Neutrophil (primary cell): Measurements from ENCODE around the gene C10orf143.

Experiments used
- H3K27ac ChIP-seq: fragments of 200-600 bp; sonication (generic); 2 replicates; pipeline ENCODE4 v1.5.1; 2016; ENCODE audit warnings: mild to moderate bottlenecking, moderate library complexity
- H3K27me3 ChIP-seq: fragments of 200-600 bp; sonication (generic); 2 replicates; pipeline ENCODE4 v1.6.0; 2016; ENCODE audit warnings: mild to moderate bottlenecking
- H3K36me3 ChIP-seq: fragments of 200-600 bp; sonication (generic); 2 replicates; pipeline ENCODE4 v1.5.1; 2017
- H3K4me1 ChIP-seq, 2 experiments: fragments of 200-600 bp in 1 of 2; sonication (generic) in 1 of 2; 1 replicate in 1 of 2; 2 replicates in 1 of 2; pipeline versions ENCODE4 v1.5.1 to v1.6.1; 2013 to 2016; ENCODE audit warnings: low read depth in 1 of 2, low read length in 1 of 2, mild to moderate bottlenecking in 1 of 2, moderate library complexity in 1 of 2; ENCODE audit not compliant: control insufficient read depth in 1 of 2, insufficient read depth in 1 of 2
- H3K4me3 ChIP-seq, 2 experiments: fragments of 200-600 bp in 1 of 2; sonication (generic) in 1 of 2; 1 replicate in 1 of 2; 2 replicates in 1 of 2; pipeline ENCODE4 v1.5.1; 2013 to 2016; ENCODE audit warnings: low read depth in 1 of 2, low read length in 1 of 2, mild to moderate bottlenecking in 1 of 2, moderate library complexity in 1 of 2
- H3K9me3 ChIP-seq: fragments of 200-600 bp; sonication (generic); 2 replicates; pipeline ENCODE4 v1.5.1; 2016
- TF ChIP-seq, protein P1 (sequence below): fragments of 200-600 bp; sonication (generic); IDR thresholded peaks from 2 replicates; pipeline ENCODE4 v1.5.1; 2016; ENCODE audit warnings: antibody characterized with exemption

Gene C10orf143

DNA sequence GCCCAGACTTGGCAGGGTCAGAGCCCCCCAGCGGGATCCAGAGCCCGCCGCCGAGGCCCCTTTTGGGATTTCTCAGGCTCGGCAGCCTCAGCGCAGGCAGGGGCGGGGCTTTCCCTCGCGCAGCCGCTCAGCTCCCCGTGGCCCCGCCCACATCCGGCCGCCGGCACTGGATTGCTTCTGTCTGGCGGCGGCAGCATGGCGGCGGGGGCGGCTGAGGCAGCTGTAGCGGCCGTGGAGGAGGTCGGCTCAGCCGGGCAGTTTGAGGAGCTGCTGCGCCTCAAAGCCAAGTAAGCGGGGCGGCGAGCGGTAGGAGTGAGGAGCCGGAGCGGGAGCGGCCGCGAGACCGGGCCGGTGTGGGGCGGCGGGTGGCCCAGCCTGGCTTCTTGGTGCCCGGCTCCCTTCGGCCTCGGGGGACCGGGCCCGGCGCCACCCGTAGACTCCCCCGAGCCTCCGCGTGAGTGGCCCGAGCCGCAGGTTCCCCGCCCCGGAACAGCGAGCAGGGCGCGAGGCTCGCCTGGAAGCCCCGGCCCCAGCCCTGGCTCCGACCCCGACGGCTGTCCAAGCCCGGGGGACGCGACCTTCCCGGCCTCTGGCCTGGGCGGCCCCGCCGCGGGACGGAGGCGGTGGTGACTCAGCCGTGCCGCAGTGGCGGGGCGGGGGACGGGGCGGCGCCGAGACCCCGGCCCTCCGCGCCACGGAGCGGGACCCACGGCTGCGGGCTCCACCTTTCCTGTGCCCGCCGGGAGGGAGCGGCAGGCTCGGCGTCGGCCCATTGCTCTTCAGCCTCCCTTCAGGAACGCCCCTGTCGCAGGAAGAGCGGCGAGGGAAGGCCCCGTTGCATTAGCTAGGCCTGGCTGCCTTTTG lies 25.8 kb upstream of the C10orf143 start, which contains the start of gene GLRX3:
Gene GLRX3 (plus strand): TSS at position 166 of the 864 bp plus-strand sequence. CDS start 30 bp downstream, at position 196.
- H3K27ac ChIP-seq, result peak within 1 kb of the TSS; percentile 62
- TF ChIP-seq, protein P1, sequence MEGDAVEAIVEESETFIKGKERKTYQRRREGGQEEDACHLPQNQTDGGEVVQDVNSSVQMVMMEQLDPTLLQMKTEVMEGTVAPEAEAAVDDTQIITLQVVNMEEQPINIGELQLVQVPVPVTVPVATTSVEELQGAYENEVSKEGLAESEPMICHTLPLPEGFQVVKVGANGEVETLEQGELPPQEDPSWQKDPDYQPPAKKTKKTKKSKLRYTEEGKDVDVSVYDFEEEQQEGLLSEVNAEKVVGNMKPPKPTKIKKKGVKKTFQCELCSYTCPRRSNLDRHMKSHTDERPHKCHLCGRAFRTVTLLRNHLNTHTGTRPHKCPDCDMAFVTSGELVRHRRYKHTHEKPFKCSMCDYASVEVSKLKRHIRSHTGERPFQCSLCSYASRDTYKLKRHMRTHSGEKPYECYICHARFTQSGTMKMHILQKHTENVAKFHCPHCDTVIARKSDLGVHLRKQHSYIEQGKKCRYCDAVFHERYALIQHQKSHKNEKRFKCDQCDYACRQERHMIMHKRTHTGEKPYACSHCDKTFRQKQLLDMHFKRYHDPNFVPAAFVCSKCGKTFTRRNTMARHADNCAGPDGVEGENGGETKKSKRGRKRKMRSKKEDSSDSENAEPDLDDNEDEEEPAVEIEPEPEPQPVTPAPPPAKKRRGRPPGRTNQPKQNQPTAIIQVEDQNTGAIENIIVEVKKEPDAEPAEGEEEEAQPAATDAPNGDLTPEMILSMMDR, result no peak
- peaks cover 16 to 18% of the 10 kb centered on the region in 2 experiments for H3K4me1 ChIP-seq
- H3K9me3 ChIP-seq, result no peaks in the 10 kb centered on the region
- H3K27me3 ChIP-seq, result peaks cover 28% of the 10 kb centered on the region
- H3K36me3 ChIP-seq, result no peaks in the 10 kb centered on the region
- H3K4me3 ChIP-seq, result peak within 1 kb of the TSS; percentile 81 to 96

DNA sequence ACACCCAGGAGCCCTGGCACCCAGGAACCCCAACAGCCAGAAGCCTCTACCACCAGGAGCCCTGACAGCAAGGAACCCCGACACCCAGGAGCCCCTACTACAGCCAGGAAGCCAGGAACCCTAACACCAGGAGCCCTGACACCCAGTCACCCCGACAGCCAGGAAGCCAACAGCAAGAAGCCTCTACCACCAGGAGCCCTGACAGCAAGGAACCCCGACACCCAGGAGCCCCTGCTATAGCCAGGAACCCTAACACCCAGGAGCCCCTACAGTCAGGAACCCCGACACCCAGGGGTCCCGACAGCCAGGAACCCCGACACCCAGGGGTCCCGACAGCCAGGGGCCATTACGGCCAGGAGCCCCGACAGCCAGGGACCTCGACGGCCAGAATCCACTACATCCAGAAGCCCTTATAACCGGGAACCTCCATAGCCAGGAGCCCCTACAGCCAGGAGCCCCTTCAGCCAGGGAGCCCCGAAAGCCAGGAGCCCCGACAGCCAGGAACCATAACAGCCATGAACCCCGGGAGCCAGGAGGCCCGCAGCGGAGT lies 25.1 kb upstream of the C10orf143 start:
- TF ChIP-seq, protein P1, result no peak
- peaks cover 35% of the 10 kb centered on the region for H3K27me3 ChIP-seq
- H3K27ac ChIP-seq, result peak overlapping the region; percentile 62
- H3K4me3 ChIP-seq, result peak overlapping the region; percentile 81 to 96
- H3K9me3 ChIP-seq, result no peaks in the 10 kb centered on the region
- H3K36me3 ChIP-seq, result no peaks in the 10 kb centered on the region
- peaks cover 16 to 18% of the 10 kb centered on the region in 2 experiments for H3K4me1 ChIP-seq

DNA sequence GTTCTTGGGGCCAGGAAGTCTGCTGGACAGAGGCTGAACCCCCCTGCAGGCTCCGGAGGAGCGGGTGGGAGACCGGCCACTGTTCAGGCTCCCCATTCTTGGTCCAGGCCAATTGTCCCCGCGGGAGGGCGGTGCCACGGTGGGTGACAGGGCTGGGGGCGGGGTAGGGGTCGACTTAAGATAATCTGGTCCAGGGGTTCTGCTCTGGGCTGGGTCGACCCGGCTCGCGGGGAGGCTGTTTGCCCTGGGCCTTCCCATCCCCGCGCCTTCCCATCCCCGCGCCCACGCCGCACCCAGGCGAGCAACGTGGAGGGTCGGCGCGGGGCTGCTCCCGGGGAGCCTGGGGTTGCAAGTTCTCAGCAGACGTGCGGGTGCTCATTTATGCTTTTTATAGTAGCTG lies 18.3 kb upstream of the C10orf143 start:
- no peak overlapping the region for H3K4me3 ChIP-seq
- no peaks in the 10 kb centered on the region for H3K36me3 ChIP-seq
- no peaks in the 10 kb centered on the region for H3K4me1 ChIP-seq
- H3K27me3 ChIP-seq, result peaks cover 71% of the 10 kb centered on the region
- TF ChIP-seq, protein P1, result no peak
- no peak overlapping the region for H3K27ac ChIP-seq
- no peaks in the 10 kb centered on the region for H3K9me3 ChIP-seq

DNA sequence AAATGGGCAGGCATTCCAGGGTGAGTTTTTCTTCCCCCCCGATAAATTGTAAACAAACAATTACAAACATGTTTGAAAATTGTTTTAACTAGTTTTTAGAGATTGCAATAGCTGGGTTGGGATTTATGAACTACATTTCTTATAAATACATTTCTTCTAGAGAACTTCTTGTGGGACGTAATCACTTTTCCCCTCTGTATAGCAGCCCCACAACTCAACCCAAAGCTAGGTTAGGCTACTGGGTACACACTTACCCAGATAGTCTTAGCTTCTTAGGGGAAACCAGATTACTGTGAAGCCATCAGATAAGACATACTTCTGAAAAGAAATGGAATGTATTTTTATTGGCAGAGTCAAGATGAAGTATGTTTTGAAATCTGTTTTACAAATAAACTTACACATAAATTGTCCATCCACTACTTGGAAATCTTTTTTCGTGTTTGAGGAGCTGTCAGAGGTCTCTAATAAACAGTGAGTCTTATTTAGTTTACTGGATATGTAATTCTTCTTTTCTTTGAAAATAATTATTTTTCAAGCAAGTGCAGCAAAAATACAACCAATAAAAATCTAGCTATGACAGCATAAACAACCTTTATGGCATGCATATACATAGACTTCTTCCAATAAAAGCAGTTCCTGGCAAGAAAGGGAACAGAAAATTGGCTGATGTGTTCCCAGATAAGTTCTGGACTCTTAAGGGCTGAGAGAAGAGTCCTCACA lies 17.6 kb upstream of the C10orf143 start:
- Histone ChIP-seq H3K4me1 (no peaks in the 10 kb centered on the region), H3K27ac (no peak overlapping the region)
- TF ChIP-seq, protein P1, result no peak

DNA sequence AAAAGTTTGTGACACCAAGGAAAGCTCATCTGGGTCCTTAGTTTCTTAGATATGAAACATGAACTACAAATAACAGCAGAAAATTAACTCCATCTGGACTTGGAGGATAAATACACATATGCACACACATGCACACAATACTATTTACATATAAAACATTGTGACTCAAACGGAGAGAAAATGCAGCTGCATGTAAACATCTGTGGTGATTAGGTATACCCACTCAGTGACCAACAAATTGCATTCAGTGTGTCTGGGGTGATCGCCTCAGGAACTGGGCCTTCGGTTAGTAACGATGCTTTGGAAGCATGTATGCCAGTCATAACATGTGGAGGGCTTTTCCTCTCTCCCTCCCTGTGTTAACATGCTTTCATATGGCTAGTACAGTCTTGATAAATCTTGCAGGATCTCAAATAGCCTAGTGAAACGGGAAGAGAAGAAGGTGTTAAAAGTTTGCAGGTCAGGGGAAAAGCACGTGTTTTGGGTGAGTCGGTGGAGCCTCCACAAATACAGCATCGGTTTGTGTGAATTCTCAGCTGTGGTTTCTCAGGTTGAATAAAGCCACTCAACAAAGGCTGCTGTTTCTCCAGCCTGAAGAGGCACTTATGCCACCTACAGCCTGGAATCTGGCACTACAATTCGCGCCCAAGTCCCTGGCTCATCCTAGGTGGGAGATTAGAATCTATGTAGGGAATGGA lies 16.9 kb upstream of the C10orf143 start:
- Histone ChIP-seq H3K9me3 (no peaks in the 10 kb centered on the region), H3K4me3 (no peak overlapping the region), H3K36me3 (no peaks in the 10 kb centered on the region), H3K4me1 (no peaks in the 10 kb centered on the region), H3K27ac (no peak overlapping the region), H3K27me3 (peaks cover 71% of the 10 kb centered on the region)
- TF ChIP-seq, protein P1, result no peak

More for the DNA sequence above, 17.6 kb upstream of the C10orf143 start:
- no peaks in the 10 kb centered on the region for H3K9me3 ChIP-seq
- no peak overlapping the region for H3K4me3 ChIP-seq
- peaks cover 71% of the 10 kb centered on the region for H3K27me3 ChIP-seq
- no peaks in the 10 kb centered on the region for H3K36me3 ChIP-seq
